PC-9 (cell line): ENCODE data around the gene BCHE. TPM values are rescaled to one million over a fixed set of nuclear protein-coding genes. Genes with fewer than 3 reads are reported as not detected.
A peak's percentile ranks its signal among the peaks of the same experiment; 100 is the strongest.

Source experiments
- BruUV-seq: library from RNA; stranded (reverse); fragments of 400-500 nt; replicated peaks from 2 replicates; lab custom pipeline; 2021; lab: Mats Ljungman, UMichigan
- CTCF ChIA-PET: fragments of 300-600 bp; sonication (Branson Sonifier 250); formaldehyde crosslinking; loops from one replicate; lab custom pipeline; 2022; ENCODE audit warnings: antibody characterized with exemption; lab: Charles Lee
- POLR2A ChIA-PET: fragments of 300-600 bp; sonication (Branson Sonifier 250); formaldehyde crosslinking; loops from one replicate; lab custom pipeline; 2022; ENCODE audit warnings: antibody characterized with exemption; ENCODE audit not compliant: unreplicated experiment; lab: Charles Lee
- DNase-seq, 2 experiments: peaks; one replicate each; pipeline versions ENCODE4 v3.0.0 to v3.0.0-alpha.2; 2015 to 2022; ENCODE audit warnings: mixed read lengths in 1 of 2
- H2AFZ ChIP-seq: fragments of 200-600 bp; sonication (generic); 2 replicates; pipeline ENCODE4 v1.8.1; 2017; ENCODE audit warnings: antibody characterized with exemption
- H3F3A ChIP-seq: fragments of 200-600 bp; sonication (generic); 2 replicates; pipeline ENCODE4 v1.8.1; 2017; ENCODE audit warnings: antibody characterized with exemption, mild to moderate bottlenecking, low read depth; ENCODE audit not compliant: insufficient read depth
- H3K27ac ChIP-seq: fragments of 200-600 bp; sonication (generic); 2 replicates; pipeline ENCODE4 v1.6.1; 2016; ENCODE audit warnings: mixed run types
- H3K27me3 ChIP-seq: fragments of 200-600 bp; sonication (generic); 2 replicates; pipeline ENCODE4 v1.6.1; 2016; ENCODE audit warnings: low read depth, mixed run types; ENCODE audit not compliant: insufficient read depth
- H3K36me3 ChIP-seq: fragments of 200-600 bp; sonication (generic); 2 replicates; pipeline ENCODE4 v1.6.1; 2016; ENCODE audit warnings: low read depth, mixed run types
- H3K4me1 ChIP-seq: fragments of 200-600 bp; sonication (generic); replicated peaks from 2 replicates; pipeline ENCODE4 v1.6.1; 2016; ENCODE audit warnings: mixed run types; ENCODE audit not compliant: insufficient read depth
- H3K4me2 ChIP-seq: fragments of 200-600 bp; sonication (generic); 2 replicates; pipeline ENCODE4 v1.6.1; 2017; ENCODE audit warnings: mixed run types
- H3K4me3 ChIP-seq: fragments of 200-600 bp; sonication (generic); 2 replicates; pipeline ENCODE4 v1.6.1; 2016; ENCODE audit warnings: mixed run types
- H3K79me2 ChIP-seq: fragments of 200-600 bp; sonication (generic); 2 replicates; pipeline ENCODE4 v1.6.1; 2017; ENCODE audit warnings: low read depth, mixed run types
- H3K9me2 ChIP-seq: fragments of 200-600 bp; sonication (generic); 2 replicates; pipeline ENCODE4 v1.8.1; 2017; ENCODE audit warnings: mild to moderate bottlenecking; ENCODE audit not compliant: insufficient read depth
- H3K9me3 ChIP-seq: fragments of 200-600 bp; sonication (generic); 2 replicates; pipeline ENCODE4 v1.8.1; 2016; ENCODE audit warnings: low read depth; ENCODE audit not compliant: insufficient read depth
- H4K20me1 ChIP-seq: fragments of 200-600 bp; sonication (generic); 2 replicates; pipeline ENCODE4 v1.8.1; 2017; ENCODE audit not compliant: insufficient read depth
- CTCF ChIP-seq: fragments of 200-600 bp; sonication (generic); conservative IDR thresholded peaks from 2 replicates; pipeline ENCODE4 v1.6.1; 2017; ENCODE audit warnings: mixed run types, antibody characterized with exemption, mild to moderate bottlenecking, moderate library complexity
- EZH2 ChIP-seq: fragments of 200-600 bp; sonication (generic); IDR thresholded peaks from 2 replicates; pipeline ENCODE4 v1.8.0; 2017; ENCODE audit warnings: antibody characterized with exemption, low read depth
- intact Hi-C: fragments of 100-400 bp; cut with micrococcal nuclease; formaldehyde crosslinking; loops from one replicate; pipeline ENCODE4 v1.10.0; 2022; ENCODE audit not compliant: unreplicated experiment
- total RNA-seq: library from RNA; stranded (reverse); gene quantifications from 2 replicates; pipeline ENCODE4 v1.2.3, GENCODE V29; 2021

The BCHE gene
- total RNA-seq, 1 experiment from 2014 or later, result not detected

- ChIA-PET CTCF (no interaction called here), POLR2A (interaction anchor here (0.5 kb wide), 1 partner anchor 71 kb away, joined by 6 read pairs; no protein-coding TSS in a partner anchor)
- no peak overlapping the region for H2AFZ ChIP-seq
- H3K9me3 ChIP-seq, result no peaks in the 10 kb centered on the region
- intact Hi-C loops, result no loop called here
- H3K4me1 ChIP-seq, result no peaks in the 10 kb centered on the region
- DNase-seq, result no peak
- no TSS peak for BruUV-seq
- H3K36me3 ChIP-seq, result no peaks in the 10 kb centered on the region
- no peak overlapping the region for H3K27ac ChIP-seq
- no peak overlapping the region for H3K4me2 ChIP-seq
- H3F3A ChIP-seq, result no peaks in the 10 kb centered on the region
- no peaks in the 10 kb centered on the region for H3K27me3 ChIP-seq
- no peaks in the 10 kb centered on the region for H3K9me2 ChIP-seq
- TF ChIP-seq CTCF (no peak), EZH2 (no peak)
- no peaks in the 10 kb centered on the region for H4K20me1 ChIP-seq
- H3K4me3 ChIP-seq, result no peak overlapping the region
- H3K79me2 ChIP-seq, result no peaks in the 10 kb centered on the region
These were observed 20.0 kb downstream of the BCHE start for GRCh38 chr3:165817160-165817709.

GRCh38 chr3:165816209-165816608 is 21.0 kb downstream of the BCHE start:
- CTCF ChIA-PET, result no interaction called here
- Histone ChIP-seq H3K9me3 (no peaks in the 10 kb centered on the region), H3K79me2 (no peaks in the 10 kb centered on the region), H3K36me3 (no peaks in the 10 kb centered on the region), H2AFZ (peak overlapping the region; percentile 26; the same call in 1 of the 2 replicates), H3K27me3 (no peaks in the 10 kb centered on the region), H3F3A (no peaks in the 10 kb centered on the region), H3K4me2 (no peak overlapping the region), H3K4me3 (no peak overlapping the region), H3K4me1 (no peaks in the 10 kb centered on the region), H3K27ac (no peak overlapping the region), H3K9me2 (no peaks in the 10 kb centered on the region), H4K20me1 (no peaks in the 10 kb centered on the region)
- intact Hi-C loops, result no loop called here
- DNase-seq, result no peak
- POLR2A ChIA-PET, result no interaction called here
- BruUV-seq, result no TSS peak
- TF ChIP-seq CTCF (no peak), EZH2 (no peak)

GRCh38 chr3:165815682-165816081 is 21.5 kb downstream of the BCHE start:
- Histone ChIP-seq H2AFZ (no peak overlapping the region), H4K20me1 (no peaks in the 10 kb centered on the region), H3K9me3 (no peaks in the 10 kb centered on the region), H3K4me2 (no peak overlapping the region), H3F3A (no peaks in the 10 kb centered on the region), H3K27ac (no peak overlapping the region), H3K4me1 (no peaks in the 10 kb centered on the region), H3K9me2 (no peaks in the 10 kb centered on the region), H3K36me3 (no peaks in the 10 kb centered on the region), H3K27me3 (no peaks in the 10 kb centered on the region), H3K79me2 (no peaks in the 10 kb centered on the region), H3K4me3 (no peak overlapping the region)
- ChIA-PET POLR2A (no interaction called here), CTCF (no interaction called here)
- no peak for DNase-seq
- TF ChIP-seq EZH2 (no peak), CTCF (no peak)
- intact Hi-C loops, result no loop called here
- no TSS peak for BruUV-seq
